IMR-90 (cell line): Measurements from ENCODE around the gene SLC35G6. TPM values are rescaled to one million over a fixed set of nuclear protein-coding genes. Genes with fewer than 3 reads are reported as not detected.
A peak's percentile ranks its signal among the peaks of the same experiment; 100 is the strongest.
"Not testable (repeated sequence)": the region's sequence is repeated elsewhere in the genome, so short reads cannot be mapped to it uniquely, and the experiment has no call there.

Experiments used
- ATAC-seq: fragments of 200-7000 bp; cut with Tn5 transposase; 2 replicates; pipeline ENCODE4 v1.9.1; 2020; ENCODE audit warnings: low read depth, mild to moderate bottlenecking, moderate library complexity
- Bru-seq: library from RNA; stranded (reverse); fragments of 400-500 nt; gene quantifications from one replicate; lab custom pipeline; 2021; lab: Mats Ljungman, UMichigan
- BruChase-seq, 2 experiments: library from RNA; stranded (reverse); fragments of 400-500 nt; gene quantifications; one replicate each; lab custom pipeline; 2021; lab: Mats Ljungman, UMichigan
- BruUV-seq: library from RNA; stranded (reverse); fragments of 400-500 nt; replicated peaks from 2 replicates; lab custom pipeline; 2021; lab: Mats Ljungman, UMichigan
- CTCF ChIA-PET: fragments of 300-600 bp; formaldehyde crosslinking; extraction: SDS; loops from one replicate; lab custom pipeline; 2021; ENCODE audit warnings: antibody characterized with exemption; lab: Yijun Ruan, JAX
- POLR2A ChIA-PET: fragments of 300-600 bp; sonication (Branson Sonifier 250); formaldehyde crosslinking; loops from one replicate; lab custom pipeline; 2022; ENCODE audit warnings: antibody characterized with exemption; ENCODE audit not compliant: unreplicated experiment; lab: Charles Lee
- DNase-seq: peaks from one replicate; pipeline ENCODE4 v3.0.0; 2013
- H2AFZ ChIP-seq: replicated peaks from 2 replicates; pipeline ENCODE3; 2013; ENCODE audit warnings: low read length, mild to moderate bottlenecking; ENCODE audit not compliant: poor library complexity
- H2AK5ac ChIP-seq: 2 replicates; pipeline ENCODE4 v1.6.1; 2013; ENCODE audit warnings: low read depth, low read length, inconsistent platforms
- H2AK9ac ChIP-seq: replicated peaks from 2 replicates; pipeline ENCODE3; 2013; ENCODE audit warnings: mild to moderate bottlenecking, low read depth, low read length, moderate library complexity; ENCODE audit not compliant: poor library complexity
- H2BK120ac ChIP-seq: 2 replicates; pipeline ENCODE4 v1.6.1; 2013; ENCODE audit warnings: low read depth, low read length, inconsistent platforms
- H2BK15ac ChIP-seq: 3 replicates; pipeline ENCODE4 v1.6.1; 2013; ENCODE audit warnings: low read depth, low read length, inconsistent platforms
- H2BK20ac ChIP-seq: 2 replicates; pipeline ENCODE4 v1.6.1; 2013; ENCODE audit warnings: low read depth, mild to moderate bottlenecking, inconsistent platforms, low read length, moderate library complexity
- H2BK5ac ChIP-seq: 2 replicates; pipeline ENCODE4 v1.6.1; 2013; ENCODE audit warnings: mild to moderate bottlenecking, low read depth, low read length, inconsistent platforms; ENCODE audit not compliant: poor library complexity, severe bottlenecking
- H3K14ac ChIP-seq: replicated peaks from 2 replicates; pipeline ENCODE4 v1.6.1; 2013; ENCODE audit warnings: low read depth, low read length, inconsistent platforms
- H3K18ac ChIP-seq: 2 replicates; pipeline ENCODE4 v1.6.1; 2013; ENCODE audit warnings: low read depth, low read length, control low read depth
- H3K23ac ChIP-seq: 2 replicates; pipeline ENCODE4 v1.6.1; 2013; ENCODE audit warnings: low read depth, low read length, inconsistent platforms
- H3K27ac ChIP-seq: 2 replicates; pipeline ENCODE4 v1.5.1; 2013; ENCODE audit warnings: mild to moderate bottlenecking, control low read depth, low read length; ENCODE audit not compliant: insufficient read depth
- H3K27me3 ChIP-seq: 2 replicates; pipeline ENCODE4 v1.6.1; 2013; ENCODE audit warnings: low read length; ENCODE audit not compliant: control insufficient read depth, insufficient read depth
- H3K36me3 ChIP-seq: 2 replicates; pipeline ENCODE4 v1.6.1; 2013; ENCODE audit warnings: low read length, mixed read lengths; ENCODE audit not compliant: control insufficient read depth, insufficient read depth
- H3K4ac ChIP-seq: 2 replicates; pipeline ENCODE4 v1.6.1; 2013; ENCODE audit warnings: low read depth, low read length, inconsistent platforms
- H3K4me1 ChIP-seq: 2 replicates; pipeline ENCODE4 v1.6.1; 2013; ENCODE audit warnings: low read length, mixed read lengths; ENCODE audit not compliant: control insufficient read depth, insufficient read depth
- H3K4me2 ChIP-seq: 2 replicates; pipeline ENCODE4 v1.6.1; 2013; ENCODE audit warnings: low read depth, mild to moderate bottlenecking, control low read depth, low read length, moderate library complexity
- H3K4me3 ChIP-seq: 2 replicates; pipeline ENCODE4 v1.5.1; 2013; ENCODE audit warnings: low read depth, mild to moderate bottlenecking, control low read depth, low read length, moderate library complexity; ENCODE audit not compliant: insufficient read depth
- H3K56ac ChIP-seq: 2 replicates; pipeline ENCODE4 v1.6.1; 2013; ENCODE audit warnings: low read length, inconsistent platforms; ENCODE audit not compliant: insufficient read depth; ENCODE audit errors: extremely low read depth
- H3K79me1 ChIP-seq, 2 experiments: 2 replicates each; pipeline ENCODE4 v1.6.1; 2013; ENCODE audit warnings: low read length in 2 of 2, inconsistent platforms in 1 of 2, low read depth in 1 of 2
- H3K9ac ChIP-seq: 2 replicates; pipeline ENCODE4 v1.6.1; 2013; ENCODE audit warnings: low read depth, low read length, control low read depth
- H3K9me1 ChIP-seq: 2 replicates; pipeline ENCODE4 v1.6.1; 2013; ENCODE audit warnings: low read length, inconsistent platforms; ENCODE audit not compliant: insufficient read depth
- H3K9me3 ChIP-seq: 2 replicates; pipeline ENCODE4 v1.6.1; 2013; ENCODE audit warnings: low read length; ENCODE audit not compliant: control insufficient read depth, insufficient read depth
- H4K20me1 ChIP-seq: 2 replicates; pipeline ENCODE4 v1.6.1; 2013; ENCODE audit warnings: low read length, inconsistent platforms; ENCODE audit not compliant: insufficient read depth
- H4K5ac ChIP-seq: 2 replicates; pipeline ENCODE4 v1.6.1; 2013; ENCODE audit warnings: mild to moderate bottlenecking, low read depth, low read length, control low read depth
- H4K8ac ChIP-seq, 2 experiments: 2 replicates each; pipeline ENCODE4 v1.6.1; 2013; ENCODE audit warnings: low read depth in 2 of 2, low read length in 2 of 2, control low read depth in 1 of 2, inconsistent platforms in 1 of 2
- H4K91ac ChIP-seq: 2 replicates; pipeline ENCODE4 v1.6.1; 2013; ENCODE audit warnings: low read depth, low read length, inconsistent platforms; ENCODE audit not compliant: insufficient read depth
- WGBS, 2 experiments: methylation state at CpG; one replicate each; pipeline versions ENCODE4 v1.1.5 to v1.1.7; 2013; ENCODE audit warnings: missing lambda C conversion rate in 2 of 2; ENCODE audit not compliant: insufficient read length in 1 of 2; ENCODE audit errors: extremely low coverage in 2 of 2; 5-methylcytosine and 5-hydroxymethylcytosine counted together
- dilution Hi-C: fragments of 300-500 bp; cut with HindIII; formaldehyde crosslinking; loops from one replicate; pipeline ENCODE4 v1.14.3; 2018; ENCODE audit warnings: low sequenced_read_pairs; ENCODE audit not compliant: unreplicated experiment
- in situ Hi-C: fragments of 300-500 bp; cut with MboI; formaldehyde crosslinking; loops from 3 replicates; pipeline ENCODE4 v1.14.3; 2019; ENCODE audit warnings: low sequenced_read_pairs, inconsistent platforms, mixed read lengths
- intact Hi-C: fragments of 100-400 bp; cut with micrococcal nuclease; formaldehyde crosslinking; loops from 2 replicates; pipeline ENCODE4 v1.10.0; 2022
- long read RNA-seq: library from polyadenylated mRNA; unstranded; transcript quantifications from one replicate; pipeline ENCODE4 v2.0.0, GENCODE V29; 2021; ENCODE audit not compliant: unreplicated experiment
- polyA plus RNA-seq, 3 experiments: library from polyadenylated mRNA; depleted of rRNA; stranded (reverse); fragments of >200 nt; gene quantifications; 2 replicates each; pipeline ENCODE4 v1.2.3, GENCODE V29; 2012; ENCODE audit warnings: low replicate concordance in 1 of 3
- total RNA-seq: library from RNA; depleted of rRNA; stranded (reverse); fragments of >200 nt; gene quantifications from 2 replicates; pipeline ENCODE4 v1.2.3, GENCODE V29; 2012; rRNA removed

Gene SLC35G6
- total RNA-seq: not detected in 2 replicates
- not detected in 2 replicates for polyA plus RNA-seq (2012; rRNA removed)
- not detected in 2 replicates for polyA plus RNA-seq (2012; cell fraction: cytosol; rRNA removed)
- not detected in 2 replicates for polyA plus RNA-seq (2012; cell fraction: nucleus; rRNA removed; ENCODE audit: low replicate concordance)
- Bru-seq, nascent RNA: percentile 17 among the genes with signal in this experiment
- not detected for BruChase-seq, experiment 1, labeled RNA remaining after a 6-hour chase
- BruChase-seq, experiment 2, labeled RNA remaining after a 2-hour chase: not detected
- long read RNA-seq: 0 reads

DNA sequence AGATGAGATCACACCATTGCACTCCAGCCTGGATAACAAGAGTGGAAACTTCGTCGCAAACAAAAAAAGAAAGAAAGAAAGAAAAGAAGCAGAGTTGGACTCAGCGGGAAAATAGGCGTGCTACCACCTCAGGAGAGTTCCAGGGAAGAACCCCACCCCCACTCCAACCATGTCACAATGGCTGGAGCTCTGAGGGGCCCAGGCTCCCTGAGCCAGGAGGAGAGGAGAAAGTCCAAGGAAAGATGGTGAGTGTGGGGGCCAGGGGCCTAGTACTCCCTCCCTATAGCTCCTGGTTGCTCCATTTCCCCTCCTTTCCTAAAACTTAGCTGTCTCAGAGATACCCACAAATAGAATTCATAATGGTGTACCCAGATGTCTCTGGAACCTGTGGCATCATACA is at the start of gene SLC35G6:
Gene SLC35G6, plus strand, starts transcription at position 172 of the 400 bp plus-strand sequence. Its CDS starts 71 bp downstream, at position 243.
- peak within 1 kb of the TSS; percentile 83 for H3K27ac ChIP-seq
- POLR2A ChIA-PET, H3K36me3 ChIP-seq, dilution Hi-C loops, H2BK20ac ChIP-seq, H3K4me3 ChIP-seq, ATAC-seq, H2AFZ ChIP-seq, H3K9ac ChIP-seq, H2BK120ac ChIP-seq, in situ Hi-C loops, H3K56ac ChIP-seq, H3K4me2 ChIP-seq, CTCF ChIA-PET, H3K9me3 ChIP-seq, BruUV-seq, H3K14ac ChIP-seq, DNase-seq, H4K5ac ChIP-seq, H3K27me3 ChIP-seq, H3K18ac ChIP-seq: not testable (repeated sequence)
- H4K91ac ChIP-seq: peak within 1 kb of the TSS; percentile 91
- peak within 1 kb of the TSS; percentile 85; the same call in 1 of the 2 replicates for H2AK5ac ChIP-seq
- peak within 1 kb of the TSS; percentile 95 for H2AK9ac ChIP-seq
- peaks cover 39% of the 10 kb centered on the region for H4K20me1 ChIP-seq
- no CpG with 5 or more reads among the region's 4 CpGs for WGBS, 2 experiments
- intact Hi-C loops: loop anchor here (5.0 kb wide), 1 partner anchor 206 kb away; the partner anchor contains the start of genes TP53 and WRAP53
- peak within 1 kb of the TSS; percentile 97 for H3K4ac ChIP-seq
- peaks cover 24% of the 10 kb centered on the region for H3K4me1 ChIP-seq
- H2BK5ac ChIP-seq: peak within 1 kb of the TSS; percentile 90
- 0 out of 3 replicates have a peak within 1 kb of the TSS, but pooled peaks have one; percentile 18 for H2BK15ac ChIP-seq
- peak within 1 kb of the TSS; percentile 83 for H3K23ac ChIP-seq
- H4K8ac ChIP-seq: peak within 1 kb of the TSS; percentile 60 to 97; a peak in 3 of 4 replicates
- peaks cover 5 to 67% of the 10 kb centered on the region in 2 experiments; a peak in 3 of 4 replicates for H3K79me1 ChIP-seq
- peaks cover 14% of the 10 kb centered on the region for H3K9me1 ChIP-seq
